HL-60/S4 treated with retinoic acid at 250 ng/mL for 4 days and 3 days (cell line): Measurements from ENCODE around the gene KRTAP10-7.
"Not testable (repeated sequence)": the region's sequence is repeated elsewhere in the genome, so short reads cannot be mapped to it uniquely, and the experiment has no call there.

ENCODE experiments used
- in situ Hi-C: fragments of 300-500 bp; cut with MboI; formaldehyde crosslinking; loops from 2 replicates; pipeline ENCODE4 v1.7.0; 2022; ENCODE audit warnings: low sequenced_read_pairs

KRTAP10-7 gene

GRCh38 chr21:44571296-44571695 lies 29.1 kb upstream of the KRTAP10-7 start:
- in situ Hi-C loops: no loop called here

DNA sequence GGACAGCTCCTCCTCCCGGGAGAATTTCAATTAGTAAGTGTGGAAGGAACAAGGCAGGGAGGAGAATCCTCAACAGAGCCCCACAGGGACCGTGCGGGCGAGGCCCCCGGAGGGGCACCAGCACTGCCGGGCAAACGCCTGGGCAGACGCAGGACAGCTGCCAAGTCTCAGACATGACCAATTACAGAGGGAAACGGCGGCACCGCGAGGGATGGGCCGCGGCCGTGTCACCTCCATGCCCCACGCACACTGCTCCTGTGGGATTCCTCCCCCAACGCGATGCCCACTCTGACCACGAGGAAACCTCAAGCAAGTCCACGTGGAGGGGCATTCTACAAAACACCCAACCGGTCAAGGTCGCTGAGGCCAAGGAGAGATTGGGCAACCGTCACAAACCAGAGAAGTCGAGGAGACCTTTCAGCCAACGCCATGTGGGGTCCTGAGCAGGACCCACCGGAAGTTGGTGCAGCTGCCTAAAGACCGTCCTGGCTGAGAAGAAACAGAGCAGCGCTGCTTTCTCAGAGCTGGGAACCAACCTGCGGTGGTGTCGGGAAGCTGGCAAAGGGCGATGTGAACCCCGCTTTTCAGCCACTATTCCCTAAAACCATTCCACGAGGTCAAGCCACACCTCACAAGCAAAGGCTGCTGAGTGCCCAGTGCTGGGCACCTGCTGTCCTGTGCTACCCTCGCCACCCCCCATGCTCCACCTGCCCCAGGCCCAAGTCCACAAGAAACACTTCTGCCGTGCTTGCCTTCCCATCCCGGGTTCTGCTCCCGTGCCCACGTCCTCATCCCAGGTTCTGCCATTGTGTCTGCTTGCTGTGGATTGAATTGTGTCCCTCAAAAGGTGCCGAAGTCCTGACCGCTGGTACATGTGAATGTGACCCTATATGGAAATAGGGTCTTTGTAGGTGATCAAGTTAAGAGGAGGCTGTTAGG lies 28.3 kb upstream of the KRTAP10-7 start:
- in situ Hi-C loops: no loop called here

GRCh38 chr21:44572959-44573583 lies 27.3 kb upstream of the KRTAP10-7 start:
- in situ Hi-C loops: no loop called here

GRCh38 chr21:44573630-44574456 lies 26.6 kb upstream of the KRTAP10-7 start, which contains the start of gene KRTAP10-4:
Gene KRTAP10-4, plus strand, starts transcription at chr21:44573729. Its CDS starts 30 bp downstream, at chr21:44573759.
- in situ Hi-C loops: not testable (repeated sequence)

DNA sequence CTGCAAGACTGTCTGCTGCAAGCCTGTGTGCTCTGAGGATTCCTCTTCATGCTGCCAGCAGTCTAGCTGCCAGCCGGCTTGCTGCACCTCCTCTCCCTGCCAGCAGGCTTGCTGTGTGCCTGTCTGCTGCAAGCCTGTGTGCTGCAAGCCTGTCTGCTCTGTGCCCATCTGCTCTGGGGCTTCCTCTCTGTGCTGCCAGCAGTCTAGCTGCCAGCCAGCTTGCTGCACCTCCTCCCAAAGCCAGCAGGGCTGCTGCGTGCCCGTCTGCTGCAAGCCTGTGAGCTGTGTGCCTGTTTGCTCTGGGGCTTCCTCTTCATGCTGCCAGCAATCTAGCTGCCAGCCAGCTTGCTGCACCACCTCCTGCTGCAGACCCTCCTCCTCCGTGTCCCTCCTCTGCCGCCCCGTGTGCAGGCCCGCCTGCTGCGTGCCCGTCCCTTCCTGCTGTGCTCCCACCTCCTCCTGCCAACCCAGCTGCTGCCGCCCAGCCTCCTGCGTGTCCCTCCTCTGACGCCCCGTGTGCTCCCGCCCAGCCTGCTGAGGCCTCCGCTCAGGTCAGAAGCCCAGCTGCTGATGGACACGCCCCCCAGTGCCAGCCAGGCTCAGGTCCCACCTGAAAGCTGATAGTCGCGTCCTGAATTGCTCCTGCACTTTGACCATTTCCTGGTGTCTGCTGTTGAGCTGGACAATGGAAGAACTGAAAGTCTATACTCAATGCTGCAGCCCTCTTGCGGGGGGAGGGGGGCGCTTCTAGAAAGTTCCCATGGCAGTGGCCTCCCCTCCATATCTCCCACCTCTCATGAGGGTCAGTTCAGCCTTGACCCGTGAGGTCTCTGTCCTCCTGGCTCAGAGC lies 25.7 kb upstream of the KRTAP10-7 start:
- in situ Hi-C loops: no loop called here

DNA sequence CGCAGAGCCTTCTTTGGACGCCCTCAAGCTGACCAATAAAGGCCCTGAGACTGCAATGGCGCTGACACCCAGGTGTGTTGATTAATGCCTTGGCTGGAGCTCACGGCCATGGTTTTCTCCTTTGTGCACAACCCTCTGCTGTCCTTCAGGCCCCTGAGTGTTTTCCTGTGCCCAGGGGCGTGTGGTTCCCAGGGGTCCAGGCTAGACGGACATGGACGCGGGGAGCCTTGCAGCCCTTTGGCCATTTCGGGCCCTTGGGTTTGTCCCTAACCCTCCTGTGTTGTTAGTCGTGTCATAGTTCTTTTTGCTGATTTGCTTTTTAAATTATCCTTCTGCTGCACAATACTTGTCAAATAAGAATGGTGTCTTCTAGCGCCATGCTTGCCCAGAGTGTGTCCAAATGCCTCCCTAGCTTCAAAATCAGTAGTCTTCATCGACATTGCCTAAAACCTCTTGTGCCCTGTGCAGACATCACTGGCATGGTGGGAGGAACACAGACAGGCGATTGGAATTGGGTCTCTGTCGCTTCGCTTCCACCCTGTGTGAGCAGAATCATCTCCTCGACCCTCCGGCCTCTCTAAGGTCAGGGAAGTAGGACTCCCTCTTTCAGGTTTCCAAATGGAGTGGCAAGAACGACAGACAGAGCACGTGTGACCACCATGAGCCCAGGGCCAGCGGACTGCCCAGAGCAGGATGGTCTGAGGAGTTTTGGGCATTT lies 24.9 kb upstream of the KRTAP10-7 start:
- in situ Hi-C loops: no loop called here

GRCh38 chr21:44576025-44576420 lies 24.4 kb upstream of the KRTAP10-7 start:
- in situ Hi-C loops: no loop called here

GRCh38 chr21:44578371-44579055 lies 21.9 kb upstream of the KRTAP10-7 start:
- in situ Hi-C loops: no loop called here

DNA sequence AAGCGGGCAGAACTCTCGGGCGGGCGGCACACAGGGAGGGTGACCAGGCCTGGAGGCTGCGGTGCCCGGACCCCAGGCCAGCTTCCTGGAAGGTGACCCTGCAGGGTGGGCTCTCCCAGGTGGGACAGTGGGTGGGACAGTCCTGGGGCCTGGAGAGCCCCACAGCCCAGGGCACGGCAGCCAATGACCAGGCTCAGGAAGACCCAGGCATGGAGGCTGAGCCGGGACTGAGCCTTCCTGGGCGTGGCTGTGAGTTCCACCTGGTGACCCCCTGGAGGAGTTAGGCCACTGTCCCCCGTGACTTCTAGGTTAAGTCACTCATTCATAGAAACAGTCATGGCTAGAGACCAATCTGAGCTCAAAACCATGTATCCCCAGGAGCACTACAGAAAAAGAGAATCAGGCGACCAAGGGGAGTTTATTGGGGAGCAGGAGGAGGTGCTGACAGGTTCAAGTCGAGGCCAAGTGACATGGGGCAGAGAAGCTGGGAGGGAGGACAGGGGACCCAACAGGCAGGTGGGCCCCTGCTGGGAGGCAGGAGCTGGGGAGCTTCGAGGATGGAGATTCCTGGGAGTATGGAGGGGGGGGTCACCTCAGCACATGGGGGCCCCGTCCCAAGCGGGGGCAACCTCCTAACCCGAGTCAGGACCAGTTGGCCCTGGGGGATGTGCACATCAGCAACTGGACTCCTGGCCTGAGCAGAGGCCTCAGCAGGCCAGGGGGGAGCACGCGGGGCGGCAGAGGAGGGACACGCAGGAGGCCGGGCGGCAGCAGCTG lies 21.2 kb upstream of the KRTAP10-7 start:
- in situ Hi-C loops: no loop called here

DNA sequence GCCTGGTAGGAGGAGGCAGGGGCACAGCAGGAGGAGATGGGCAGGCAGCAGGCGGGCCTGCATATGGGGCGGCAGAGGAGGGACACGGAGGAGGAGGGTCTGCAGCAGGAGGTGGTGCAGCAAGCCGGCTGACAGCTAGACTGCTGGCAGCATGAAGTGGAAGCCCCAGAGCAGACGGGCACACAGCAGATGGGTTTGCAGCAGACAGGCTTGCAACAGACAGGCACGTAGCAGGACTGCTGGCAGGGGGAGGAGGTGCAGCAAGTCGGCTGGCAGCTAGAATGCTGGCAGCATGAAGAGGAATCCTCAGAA lies 20.6 kb upstream of the KRTAP10-7 start:
- in situ Hi-C loops: no loop called here

DNA sequence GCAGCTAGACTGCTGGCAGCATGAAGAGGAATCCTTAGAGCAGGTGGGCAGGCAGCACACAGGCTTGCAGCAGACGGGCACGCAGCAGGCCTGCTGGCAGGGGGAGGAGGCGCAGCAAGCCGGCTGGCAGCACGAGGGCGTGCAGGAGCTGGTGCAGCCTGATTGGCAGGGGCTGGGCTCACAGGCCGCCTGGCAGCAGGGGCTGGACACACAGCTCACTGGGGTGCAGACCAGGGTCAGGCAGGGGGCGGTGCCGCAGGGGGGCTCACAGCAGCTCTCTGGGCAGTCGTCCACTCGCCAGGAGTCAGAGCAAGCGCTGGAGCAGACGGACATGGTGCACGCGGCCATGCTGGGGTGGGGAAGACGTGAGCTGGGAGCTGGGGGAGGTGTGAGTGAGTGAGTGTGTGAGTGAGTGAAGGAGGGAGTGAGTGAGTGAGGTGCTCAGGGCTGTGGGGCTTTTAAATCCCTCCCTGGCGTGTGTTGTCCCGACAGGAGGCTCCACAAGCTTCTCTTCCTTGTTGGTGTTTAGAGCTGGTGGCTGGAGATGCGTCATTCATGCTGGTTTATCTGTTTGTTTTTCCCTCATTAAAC lies 20.1 kb upstream of the KRTAP10-7 start, which contains the start of gene KRTAP10-5:
Gene KRTAP10-5 (minus strand): TSS at position 374 of the 591 bp plus-strand sequence. CDS start 26 bp downstream, at position 348.
- in situ Hi-C loops: not testable (repeated sequence)

DNA sequence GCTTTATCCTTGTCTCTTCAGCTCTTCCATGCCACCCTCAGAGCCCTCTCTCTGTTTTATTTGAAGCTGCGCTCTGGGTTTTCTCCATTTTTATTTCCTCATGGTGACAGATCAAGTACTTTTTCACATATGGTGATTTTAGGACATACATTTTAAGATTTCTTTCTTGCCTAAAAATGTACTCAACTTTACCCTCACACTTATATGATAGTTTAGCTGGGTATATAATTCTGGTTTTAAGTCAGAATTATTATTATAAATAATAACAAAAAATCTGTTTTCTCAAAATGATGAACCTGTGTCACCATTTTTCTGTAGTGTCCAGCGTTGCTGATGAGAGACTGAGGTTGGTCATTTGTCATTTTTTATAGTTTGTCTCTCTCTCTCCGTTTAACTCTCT lies 19.2 kb upstream of the KRTAP10-7 start:
- in situ Hi-C loops: no loop called here

- in situ Hi-C loops: no loop called here
Observed at GRCh38 chr21:44582055-44582454, 18.3 kb upstream of the KRTAP10-7 start.

DNA sequence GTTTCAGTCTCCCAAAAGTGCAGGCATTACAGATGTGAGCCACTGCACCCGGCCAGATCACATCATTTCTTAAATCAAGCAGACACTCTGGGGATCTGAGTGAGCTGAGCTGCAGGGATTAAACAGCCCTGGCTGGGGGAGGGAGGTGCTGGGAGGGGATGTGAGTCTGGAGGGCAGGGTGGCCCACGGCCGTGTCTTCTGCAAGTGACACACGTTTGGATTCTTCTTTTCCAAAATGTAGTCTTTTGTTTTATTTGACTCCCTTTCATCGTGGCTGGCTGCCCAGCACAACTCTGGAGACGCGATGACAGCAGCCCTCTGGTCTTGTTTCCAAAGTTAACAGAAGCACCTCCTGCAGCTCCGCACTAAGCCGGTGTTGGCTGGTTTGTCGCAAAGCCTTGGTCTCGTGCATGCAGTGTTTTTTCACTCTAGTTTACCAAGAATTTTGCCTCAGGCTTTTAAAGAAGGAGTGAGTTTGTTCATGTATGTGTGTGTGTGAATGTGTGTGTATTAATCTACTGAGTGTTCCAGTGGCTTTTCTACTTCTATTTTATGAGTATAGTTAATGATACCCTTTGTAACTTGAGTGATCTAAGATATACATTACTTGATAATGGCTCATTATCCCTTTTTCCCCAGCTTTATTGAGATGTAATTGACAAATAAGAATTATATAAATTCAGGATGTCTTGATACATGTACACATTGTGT lies 17.2 kb upstream of the KRTAP10-7 start:
- in situ Hi-C loops: no loop called here

DNA sequence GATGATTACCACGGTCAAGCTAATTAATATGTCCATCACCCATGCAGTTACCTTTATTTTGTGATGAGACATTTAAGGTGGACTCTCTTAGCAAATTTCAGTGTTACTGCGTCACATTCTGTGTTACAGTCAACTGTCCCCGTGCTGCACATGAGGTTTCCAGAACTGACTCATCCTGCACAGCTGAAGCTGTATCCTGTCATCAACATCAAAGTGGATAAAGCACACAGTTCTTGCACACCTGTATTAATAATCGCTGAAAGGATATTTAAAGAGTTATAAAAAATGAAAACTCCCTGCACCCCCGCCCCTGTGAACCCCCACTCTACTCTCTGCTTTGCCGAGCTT lies 16.6 kb upstream of the KRTAP10-7 start:
- in situ Hi-C loops: no loop called here

DNA sequence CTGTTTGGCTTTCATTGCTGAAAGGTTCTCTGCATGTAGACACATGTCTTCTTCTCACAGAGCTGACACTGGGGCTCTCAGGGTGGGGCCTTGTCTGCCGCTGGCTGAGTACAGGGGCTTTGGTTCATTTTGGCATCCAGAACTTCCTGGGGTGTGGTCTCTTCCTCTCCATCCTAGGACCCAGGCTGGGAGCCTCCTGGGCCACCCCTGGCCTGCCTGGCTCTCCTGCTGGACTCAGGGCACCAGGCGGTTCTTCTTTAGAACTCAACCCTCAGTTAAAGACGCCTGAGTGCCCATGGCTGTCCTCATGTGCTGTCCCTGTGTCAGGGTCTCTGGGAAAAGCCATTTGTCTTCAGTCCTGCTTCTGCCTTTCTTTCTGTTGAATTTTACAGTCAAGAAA lies 14.5 kb upstream of the KRTAP10-7 start:
- in situ Hi-C loops: no loop called here

DNA sequence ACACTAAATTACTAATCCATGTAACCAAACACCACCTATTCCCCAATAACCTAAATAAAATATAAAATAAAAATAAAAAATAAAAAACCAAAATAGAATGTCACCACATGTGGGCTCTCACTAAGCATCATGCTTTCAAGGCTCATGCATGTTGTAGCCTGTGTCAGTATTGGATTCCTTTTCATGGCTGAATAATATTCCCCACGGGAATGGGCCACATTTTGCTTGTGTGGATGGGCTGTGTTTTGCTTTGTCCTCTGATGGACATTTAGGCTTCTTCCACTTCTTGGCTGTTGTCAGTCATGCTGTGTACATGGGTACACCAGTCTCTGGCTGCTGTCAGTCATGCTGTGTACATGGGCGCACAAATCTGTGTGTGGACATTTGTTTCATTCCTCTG lies 11.3 kb upstream of the KRTAP10-7 start:
- in situ Hi-C loops: no loop called here
